NCI-H2196 treated with DMSO at 0.1 percent for 48 hours (cell line): ENCODE results near the gene AZU1.
A peak's percentile ranks its signal among the peaks of the same experiment; 100 is the strongest.

ENCODE experiments used
- DNase-seq: peaks from one replicate; lab custom pipeline; 2025; ENCODE audit not compliant: unreplicated experiment; lab: John Stamatoyannopoulos, UW

The AZU1 gene

GRCh38 chr19:796692-797527, 30.7 kb upstream of the AZU1 start, which contains the start of gene PTBP1:
PTBP1 (plus strand) TSS chr19:797452; CDS start chr19:797498, 46 bp downstream.
- peak; percentile 99 for DNase-seq

- peak; percentile 87 for DNase-seq
Observed at GRCh38 chr19:797528-798414, 29.9 kb upstream of the AZU1 start.

GRCh38 chr19:798415-799075, 29.1 kb upstream of the AZU1 start:
- DNase-seq = no peak

DNA sequence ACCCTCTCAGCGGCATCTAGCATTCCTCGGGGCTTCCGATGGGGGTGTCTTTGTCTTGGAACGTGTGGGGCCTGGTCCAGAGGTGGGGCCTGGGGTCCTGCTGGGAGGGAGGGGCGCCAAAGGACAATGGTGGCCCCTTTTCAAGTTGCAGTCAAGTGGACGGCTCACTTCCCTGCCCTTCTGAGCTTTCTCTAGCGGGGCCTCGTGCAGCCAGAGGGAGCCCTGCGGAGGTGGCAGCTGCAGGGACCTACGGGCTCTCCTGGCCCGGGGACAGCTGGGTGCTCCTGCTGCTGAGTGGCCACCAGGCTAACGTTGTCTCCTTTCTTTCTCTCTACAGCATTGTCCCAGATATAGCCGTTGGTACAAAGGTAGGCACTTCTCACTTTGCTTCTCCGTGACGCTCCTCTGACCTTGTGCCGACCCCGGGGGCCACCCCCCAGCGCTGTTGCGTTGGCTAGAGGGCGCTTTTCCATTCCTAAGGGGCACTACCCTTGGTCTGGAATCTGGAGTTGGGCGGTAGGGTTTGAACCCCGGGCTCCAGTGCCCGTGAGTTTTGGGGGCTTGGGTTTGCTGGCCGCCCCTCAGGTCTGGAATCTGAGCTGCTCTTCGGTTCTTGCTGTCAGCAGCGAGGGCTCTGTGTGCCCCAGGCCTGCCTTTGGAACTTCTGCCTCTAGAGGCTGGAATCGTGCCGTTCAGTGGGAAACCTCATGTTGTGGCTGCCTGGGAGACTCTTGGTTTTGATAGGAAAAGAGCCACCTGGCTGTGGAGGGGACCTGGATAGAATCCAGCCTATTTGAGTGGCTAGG, 28.4 kb upstream of the AZU1 start:
- no peak for DNase-seq

GRCh38 chr19:800360-801029, 27.1 kb upstream of the AZU1 start:
- no peak for DNase-seq

DNA sequence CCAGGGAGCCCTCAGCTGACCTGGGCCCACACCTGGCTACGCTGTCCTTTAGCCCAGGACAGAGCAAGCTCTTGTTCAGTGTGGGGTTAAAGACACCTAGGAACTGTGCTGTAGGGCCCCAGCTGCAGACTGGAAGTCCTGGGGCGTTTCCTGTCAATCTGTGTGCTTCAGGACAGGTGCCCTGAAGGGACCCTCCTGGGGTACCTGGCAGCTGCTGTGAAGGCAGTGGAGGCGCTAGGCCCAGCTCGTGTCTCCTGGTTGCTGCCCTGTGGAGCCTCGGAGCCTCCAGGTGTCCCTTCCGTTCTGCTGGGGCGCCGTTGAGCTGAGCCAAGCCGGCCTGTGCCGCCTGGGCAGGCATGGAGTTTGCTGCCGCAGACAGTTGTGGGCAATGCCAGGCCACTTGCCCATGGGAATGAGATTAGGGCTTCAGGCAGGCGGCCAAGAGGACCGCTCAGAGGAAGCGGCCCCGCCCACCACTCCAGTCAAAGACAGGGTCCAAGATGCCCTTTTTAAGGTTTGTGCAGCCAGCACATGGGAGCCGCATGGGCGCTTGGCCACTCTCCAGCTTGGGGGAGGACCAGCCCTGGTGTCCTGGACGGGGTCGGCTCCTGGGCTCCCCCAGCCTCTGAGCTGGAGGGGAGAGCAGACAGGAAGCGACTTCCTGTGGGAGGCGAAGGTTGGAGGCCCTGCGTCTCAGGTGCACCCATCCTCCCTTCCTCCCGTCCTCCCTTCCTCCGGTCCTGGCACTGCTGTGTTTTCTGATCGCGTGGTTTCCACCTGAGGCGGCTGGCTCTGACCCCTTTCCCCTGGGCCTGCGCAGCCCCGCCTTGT, 26.4 kb upstream of the AZU1 start:
- peak; percentile 68 for DNase-seq

GRCh38 chr19:801861-802497, 25.7 kb upstream of the AZU1 start:
- DNase-seq = no peak

GRCh38 chr19:802498-803098, 25.0 kb upstream of the AZU1 start:
- DNase-seq = peak; percentile 56

GRCh38 chr19:803099-803561, 24.5 kb upstream of the AZU1 start:
- DNase-seq = no peak

DNA sequence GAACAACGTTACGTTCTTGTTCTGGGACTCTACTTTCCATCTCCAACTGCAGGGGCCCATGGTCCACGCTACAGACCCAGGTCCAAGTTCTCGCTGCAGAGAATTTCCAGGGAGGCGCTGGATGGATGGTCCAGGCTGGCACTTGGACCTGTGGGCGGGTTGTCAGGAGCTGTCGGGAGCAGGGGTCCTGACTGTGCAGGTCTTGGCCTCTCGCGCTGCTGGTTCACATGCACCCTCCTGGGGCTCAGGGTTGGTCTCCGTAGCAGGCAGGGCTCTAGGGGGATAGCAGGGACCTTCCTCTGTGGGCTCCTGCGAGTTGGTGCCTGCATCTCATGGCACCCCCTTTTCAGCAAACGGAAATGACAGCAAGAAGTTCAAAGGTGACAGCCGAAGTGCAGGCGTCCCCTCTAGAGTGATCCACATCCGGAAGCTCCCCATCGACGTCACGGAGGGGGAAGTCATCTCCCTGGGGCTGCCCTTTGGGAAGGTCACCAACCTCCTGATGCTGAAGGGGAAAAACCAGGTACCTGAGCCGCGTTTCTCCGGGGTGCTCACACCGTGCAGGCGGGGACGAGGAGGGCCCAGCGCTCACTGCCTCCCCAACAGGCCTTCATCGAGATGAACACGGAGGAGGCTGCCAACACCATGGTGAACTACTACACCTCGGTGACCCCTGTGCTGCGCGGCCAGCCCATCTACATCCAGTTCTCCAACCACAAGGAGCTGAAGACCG, 23.8 kb upstream of the AZU1 start:
- no peak for DNase-seq

DNA sequence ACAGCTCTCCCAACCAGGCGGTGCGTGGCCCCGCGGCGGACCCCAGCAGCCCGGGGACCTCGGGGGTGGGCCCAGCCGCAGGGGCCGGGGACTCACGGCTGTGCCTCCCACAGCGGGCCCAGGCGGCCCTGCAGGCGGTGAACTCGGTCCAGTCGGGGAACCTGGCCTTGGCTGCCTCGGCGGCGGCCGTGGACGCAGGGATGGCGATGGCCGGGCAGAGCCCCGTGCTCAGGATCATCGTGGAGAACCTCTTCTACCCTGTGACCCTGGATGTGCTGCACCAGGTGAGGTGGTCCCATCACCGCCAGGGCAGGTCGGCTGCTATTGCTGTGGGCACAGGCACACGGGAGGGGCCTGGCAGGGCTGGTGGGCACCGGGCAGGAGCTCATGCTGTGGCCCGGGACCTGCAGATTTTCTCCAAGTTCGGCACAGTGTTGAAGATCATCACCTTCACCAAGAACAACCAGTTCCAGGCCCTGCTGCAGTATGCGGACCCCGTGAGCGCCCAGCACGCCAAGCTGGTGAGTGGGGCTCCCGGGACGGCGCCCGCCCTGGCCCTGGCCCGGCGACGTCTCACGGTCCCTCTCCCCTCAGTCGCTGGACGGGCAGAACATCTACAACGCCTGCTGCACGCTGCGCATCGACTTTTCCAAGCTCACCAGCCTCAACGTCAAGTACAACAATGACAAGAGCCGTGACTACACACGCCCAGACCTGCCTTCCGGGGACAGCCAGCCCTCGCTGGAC, 23.0 kb upstream of the AZU1 start:
- DNase-seq = no peak

DNA sequence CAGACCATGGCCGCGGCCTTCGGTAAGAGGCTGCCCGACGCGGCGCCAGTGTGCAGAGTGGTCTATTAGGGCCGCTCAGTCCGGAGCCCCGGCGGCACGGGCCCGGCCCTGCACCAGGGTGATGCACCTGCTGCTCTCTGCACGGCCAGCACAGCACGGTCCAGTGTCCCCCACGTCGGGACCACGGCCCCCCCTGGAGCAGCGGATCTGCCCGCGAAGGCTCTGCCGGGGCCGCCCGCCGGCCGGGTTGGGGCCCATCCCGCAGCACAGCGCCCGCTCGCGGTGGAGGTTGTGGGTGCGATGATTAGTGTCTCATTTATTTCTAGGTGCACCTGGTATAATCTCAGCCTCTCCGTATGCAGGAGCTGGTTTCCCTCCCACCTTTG, 22.5 kb upstream of the AZU1 start:
- no peak for DNase-seq

DNA sequence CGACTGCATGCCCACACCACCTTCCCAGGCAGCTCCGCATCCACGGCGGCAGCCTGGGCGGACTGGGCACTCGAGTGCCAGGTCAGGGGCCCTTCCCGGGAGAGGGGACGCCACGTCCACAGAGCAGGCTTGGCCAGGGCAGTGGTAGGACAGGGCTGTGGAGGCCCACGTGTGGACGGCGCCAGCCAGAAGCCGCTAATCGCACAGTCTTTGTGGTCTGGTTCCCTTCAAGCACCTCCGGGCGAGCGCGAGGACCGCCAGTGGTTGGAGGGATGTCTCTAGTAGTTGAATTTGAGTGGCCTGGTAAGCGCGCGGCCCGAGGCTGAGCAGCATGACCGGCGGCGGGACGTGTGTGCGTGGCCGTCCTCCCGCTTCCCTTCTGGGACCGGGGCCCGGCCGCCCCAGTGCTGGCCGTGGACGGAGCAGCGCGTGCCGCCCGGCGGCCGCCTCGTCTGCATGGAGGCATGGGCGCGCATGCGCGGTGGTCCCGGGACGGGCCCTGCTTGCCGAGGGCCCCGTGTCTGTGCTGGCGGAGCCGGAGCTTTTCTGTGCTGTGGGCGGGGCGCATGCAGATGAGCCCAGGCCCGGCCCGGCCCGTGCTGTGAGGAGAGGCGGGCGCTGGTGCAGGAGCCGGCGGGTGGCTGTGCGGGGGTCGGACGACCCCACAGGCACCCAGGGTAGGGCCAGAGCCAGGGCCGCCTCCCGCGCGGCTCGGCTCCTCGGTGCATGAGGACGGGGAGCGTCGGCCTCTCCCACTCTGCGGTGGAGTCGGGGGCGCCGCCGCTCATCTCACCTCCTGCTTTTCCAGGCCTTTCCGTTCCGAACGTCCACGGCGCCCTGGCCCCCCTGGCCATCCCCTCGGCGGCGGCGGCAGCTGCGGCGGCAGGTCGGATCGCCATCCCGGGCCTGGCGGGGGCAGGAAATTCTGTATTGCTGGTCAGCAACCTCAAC, 21.8 kb upstream of the AZU1 start:
- DNase-seq = no peak

DNA sequence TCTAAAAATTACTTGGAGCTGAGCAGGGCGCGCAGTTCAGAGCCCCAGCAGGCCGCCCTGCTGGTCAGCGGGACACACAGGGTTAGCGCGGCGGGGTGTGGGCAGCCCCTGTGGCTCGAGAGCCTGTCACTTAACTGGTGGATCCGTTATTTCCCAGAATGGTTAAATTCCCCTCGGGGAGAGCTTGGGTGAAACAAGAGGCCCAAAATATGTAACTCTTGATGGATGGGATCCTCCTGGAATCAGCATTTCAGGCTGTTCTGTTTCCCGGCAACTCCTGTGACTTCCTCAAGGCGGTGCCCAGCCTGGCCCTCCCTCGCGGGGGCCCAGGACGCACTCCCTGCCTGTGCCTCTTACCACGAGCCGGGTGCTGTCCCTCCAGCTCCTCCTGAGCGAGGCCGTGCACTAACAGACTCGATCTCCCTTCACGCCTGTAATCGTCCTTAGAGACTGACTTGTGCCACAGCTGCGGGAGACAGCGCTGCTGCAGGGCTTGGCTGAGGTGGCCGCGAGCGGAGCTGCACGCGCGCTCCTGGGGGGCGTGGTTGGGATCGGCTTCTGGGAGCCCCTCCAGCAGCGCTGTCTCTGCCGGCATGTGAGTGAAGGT, 20.7 kb upstream of the AZU1 start:
- DNase-seq = no peak
